BLaER1 (cell line): ENCODE measurements around the gene ADAP1.
A peak's percentile ranks its signal among the peaks of the same experiment; 100 is the strongest.
"Not testable (repeated sequence)": the region's sequence is repeated elsewhere in the genome, so short reads cannot be mapped to it uniquely, and the experiment has no call there.

ENCODE experiments used
- H3K27ac ChIP-seq: shearing (Covaris generic); formaldehyde crosslinking; 2 replicates; pipeline ENCODE4 v1.8.1; 2022
- H3K27me3 ChIP-seq: shearing (Covaris generic); formaldehyde crosslinking; 2 replicates; pipeline ENCODE4 v1.8.1; 2022
- H3K36me3 ChIP-seq: shearing (Covaris generic); formaldehyde crosslinking; 2 replicates; pipeline ENCODE4 v1.8.1; 2022
- H3K4me1 ChIP-seq: shearing (Covaris generic); formaldehyde crosslinking; 2 replicates; pipeline ENCODE4 v1.8.1; 2022
- H3K4me2 ChIP-seq: shearing (Covaris generic); formaldehyde crosslinking; 2 replicates; pipeline ENCODE4 v1.8.1; 2022
- H3K4me3 ChIP-seq: shearing (Covaris generic); formaldehyde crosslinking; 2 replicates; pipeline ENCODE4 v1.8.1; 2022
- H3K9ac ChIP-seq: shearing (Covaris generic); formaldehyde crosslinking; 2 replicates; pipeline ENCODE4 v1.8.1; 2022
- H3K9me3 ChIP-seq: shearing (Covaris generic); formaldehyde crosslinking; 2 replicates; pipeline ENCODE4 v1.8.1; 2022
- H4K20me1 ChIP-seq: shearing (Covaris generic); formaldehyde crosslinking; 2 replicates; pipeline ENCODE4 v1.8.1; 2022
- Cebpa-rat ChIP-seq: shearing (Covaris generic); IDR thresholded peaks from 2 replicates; pipeline ENCODE4 v1.8.1; 2022

Gene ADAP1

GRCh38 chr7:932651-932975 lies 21.9 kb downstream of the ADAP1 start:
- Histone ChIP-seq H3K27ac (no peak overlapping the region), H4K20me1 (peaks cover 21% of the 10 kb centered on the region; the same call in 1 of the 2 replicates), H3K36me3 (peaks cover 18% of the 10 kb centered on the region; the same call in 1 of the 2 replicates), H3K27me3 (no peaks in the 10 kb centered on the region), H3K4me3 (no peak overlapping the region), H3K9ac (no peak overlapping the region), H3K4me1 (peaks cover 88% of the 10 kb centered on the region), H3K9me3 (no peaks in the 10 kb centered on the region), H3K4me2 (peak overlapping the region; percentile 63)
- no peak for TF ChIP-seq Cebpa-rat

DNA sequence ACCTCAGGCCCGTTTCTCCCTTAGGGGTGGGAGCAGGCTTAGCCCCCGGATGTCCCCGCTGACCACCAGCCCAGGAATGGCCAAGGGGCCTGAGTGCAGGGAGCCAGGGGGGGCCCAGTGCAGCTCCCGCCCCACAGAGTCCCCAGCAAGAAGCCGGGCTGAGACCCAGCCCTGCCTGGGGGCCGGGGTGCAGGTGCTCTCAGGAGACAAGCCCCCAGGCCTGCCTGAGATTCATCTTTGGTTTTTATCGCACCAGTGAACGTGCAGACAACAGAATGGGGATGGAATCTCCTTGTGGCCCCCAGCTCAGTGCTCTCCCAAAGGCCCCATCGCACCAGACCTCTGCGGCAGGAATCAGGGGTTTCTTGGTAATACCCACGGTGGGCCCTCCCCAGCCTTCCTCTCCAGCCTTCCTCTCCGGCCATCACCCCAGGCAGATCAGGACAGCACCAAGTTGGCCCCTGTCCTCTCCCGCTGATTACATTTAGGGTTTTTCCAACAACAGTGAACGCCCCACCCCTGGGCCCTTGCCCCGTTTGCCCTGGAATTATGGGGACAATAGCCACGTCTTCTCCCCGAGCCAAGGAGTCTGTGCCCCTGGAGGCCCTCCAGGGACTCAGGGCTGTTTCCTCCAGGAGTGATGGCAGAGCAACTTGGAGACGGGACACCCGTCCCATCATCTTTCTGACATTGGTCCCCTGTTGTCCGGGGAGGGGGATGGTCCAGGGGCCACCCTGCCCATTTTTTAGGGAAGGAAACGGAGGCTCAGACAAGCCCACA lies 22.4 kb downstream of the ADAP1 start:
- Histone ChIP-seq H4K20me1 (peaks cover 20% of the 10 kb centered on the region; the same call in 1 of the 2 replicates), H3K9me3 (no peaks in the 10 kb centered on the region), H3K27me3 (no peaks in the 10 kb centered on the region), H3K4me1 (peaks cover 88% of the 10 kb centered on the region), H3K4me2 (peak overlapping the region; percentile 63), H3K4me3 (no peak overlapping the region), H3K9ac (no peak overlapping the region), H3K36me3 (peaks cover 18% of the 10 kb centered on the region; the same call in 1 of the 2 replicates), H3K27ac (peak overlapping the region; percentile 56; the same call in 1 of the 2 replicates)
- no peak for TF ChIP-seq Cebpa-rat

GRCh38 chr7:930975-931758 lies 23.3 kb downstream of the ADAP1 start:
- H3K9ac ChIP-seq, result no peak overlapping the region
- H3K27ac ChIP-seq, result peak overlapping the region; percentile 59; the same call in 1 of the 2 replicates

DNA sequence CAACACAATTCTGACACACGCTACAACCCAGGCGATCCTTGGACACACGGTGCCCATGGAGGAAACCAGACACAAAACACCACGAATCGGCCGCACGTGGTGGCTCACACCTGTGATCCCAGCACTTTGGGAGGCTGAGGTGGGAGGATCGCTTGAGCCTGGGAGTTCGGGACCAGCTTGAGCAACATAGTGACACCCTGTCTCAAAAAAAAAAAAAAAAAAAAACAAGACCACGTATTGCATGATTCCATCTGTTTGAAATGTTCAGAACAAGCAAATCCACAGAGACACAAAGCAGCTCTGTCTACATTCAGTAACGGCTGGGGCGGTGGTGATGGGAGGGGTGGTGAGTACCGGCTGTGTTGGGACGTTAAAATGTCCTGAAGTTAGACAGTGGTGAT lies 25.2 kb downstream of the ADAP1 start:
- H3K27me3 ChIP-seq, result no peaks in the 10 kb centered on the region
- peaks cover 88% of the 10 kb centered on the region for H3K4me1 ChIP-seq
- no peak overlapping the region for H3K9ac ChIP-seq
- H3K4me3 ChIP-seq, result no peak overlapping the region
- peak overlapping the region; percentile 39 for H3K4me2 ChIP-seq
- peaks cover 6% of the 10 kb centered on the region; the same call in 1 of the 2 replicates for H3K36me3 ChIP-seq
- TF ChIP-seq Cebpa-rat, result no peak
- H4K20me1 ChIP-seq, result no peaks in the 10 kb centered on the region
- no peaks in the 10 kb centered on the region for H3K9me3 ChIP-seq
- H3K27ac ChIP-seq, result no peak overlapping the region

More at GRCh38 chr7:930975-931758, 23.3 kb downstream of the ADAP1 start:
- peaks cover 88% of the 10 kb centered on the region for H3K4me1 ChIP-seq
- TF ChIP-seq Cebpa-rat, result 0 out of 2 replicates have a peak, but pooled peaks have one; percentile 15
- peaks cover 18% of the 10 kb centered on the region; the same call in 1 of the 2 replicates for H3K36me3 ChIP-seq
- peak overlapping the region; percentile 63 for H3K4me2 ChIP-seq
- H3K4me3 ChIP-seq, result no peak overlapping the region
- no peaks in the 10 kb centered on the region for H3K27me3 ChIP-seq
- 0 out of 2 replicates have a peak, but pooled peaks cover 13% of the 10 kb centered on the region for H4K20me1 ChIP-seq
- H3K9me3 ChIP-seq, result no peaks in the 10 kb centered on the region

GRCh38 chr7:927031-927671 lies 27.3 kb downstream of the ADAP1 start:
- peak overlapping the region; percentile 82 for H3K27ac ChIP-seq

DNA sequence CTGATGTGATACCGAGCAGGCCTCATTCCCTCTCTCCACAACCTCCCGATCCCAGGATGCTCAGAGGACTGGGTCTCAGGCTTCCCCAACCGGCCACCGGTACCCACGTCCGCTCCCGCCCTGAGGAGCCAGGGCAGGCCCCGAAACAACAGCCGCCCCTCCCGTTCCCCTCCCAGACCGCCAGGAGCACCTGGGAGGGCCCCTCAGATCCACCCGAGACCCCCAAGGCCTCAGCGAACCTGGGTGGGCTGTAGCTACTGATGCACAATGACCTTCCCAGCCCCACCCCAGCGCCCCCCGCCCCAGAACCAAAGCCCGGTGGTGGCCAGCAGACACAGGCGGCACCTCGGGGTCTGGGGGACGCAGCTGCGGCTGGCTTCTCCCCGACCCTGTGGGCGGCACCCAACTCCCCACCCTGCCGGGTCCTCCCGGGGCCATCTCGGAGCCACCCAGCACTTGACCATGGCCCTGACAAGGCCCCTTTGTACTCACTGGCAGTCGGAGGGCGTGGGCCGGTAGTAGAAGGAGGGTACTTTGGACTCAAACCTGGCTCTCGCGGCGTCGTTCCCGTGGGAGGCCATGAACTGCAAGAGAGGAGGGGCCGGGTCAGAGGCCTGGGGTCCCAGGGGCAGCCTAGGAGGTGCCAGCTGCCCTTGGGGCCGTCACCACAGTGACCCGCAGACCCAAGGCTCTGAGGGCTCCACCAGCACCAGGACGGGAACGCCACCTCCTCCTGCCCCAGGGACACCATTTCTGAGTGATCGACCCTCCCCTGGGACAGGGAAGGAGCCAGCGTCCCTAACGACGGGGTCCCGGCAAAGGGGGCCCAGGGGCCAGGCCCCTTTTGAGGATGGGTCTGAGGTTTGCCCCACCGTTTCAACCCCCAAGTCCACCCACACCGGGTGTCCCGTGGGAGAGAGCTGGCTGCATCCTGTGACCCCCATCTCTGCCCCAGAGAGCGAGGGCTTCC lies 28.1 kb downstream of the ADAP1 start:
- H3K27ac ChIP-seq, result peak overlapping the region; percentile 82
- TF ChIP-seq Cebpa-rat, result no peak
- peak overlapping the region; percentile 22; the same call in 1 of the 2 replicates for H3K4me3 ChIP-seq
- H3K4me2 ChIP-seq, result peak overlapping the region; percentile 100
- H3K9ac ChIP-seq, result peak overlapping the region; percentile 74; the same call in 1 of the 2 replicates
- peaks cover 94% of the 10 kb centered on the region for H3K4me1 ChIP-seq
- no peaks in the 10 kb centered on the region for H3K36me3 ChIP-seq
- no peaks in the 10 kb centered on the region for H4K20me1 ChIP-seq
- no peaks in the 10 kb centered on the region for H3K9me3 ChIP-seq
- H3K27me3 ChIP-seq, result no peaks in the 10 kb centered on the region

More at GRCh38 chr7:927031-927671, 27.3 kb downstream of the ADAP1 start:
- Histone ChIP-seq H3K4me3 (peak overlapping the region; percentile 22; the same call in 1 of the 2 replicates), H3K27me3 (no peaks in the 10 kb centered on the region), H4K20me1 (no peaks in the 10 kb centered on the region), H3K4me1 (peaks cover 94% of the 10 kb centered on the region), H3K9ac (peak overlapping the region; percentile 33; the same call in 1 of the 2 replicates), H3K9me3 (no peaks in the 10 kb centered on the region), H3K36me3 (peaks cover under 1% of the 10 kb centered on the region; the same call in 1 of the 2 replicates), H3K4me2 (peak overlapping the region; percentile 100)
- no peak for TF ChIP-seq Cebpa-rat

GRCh38 chr7:925601-926000 lies 28.9 kb downstream of the ADAP1 start:
- H3K27me3 ChIP-seq, result no peaks in the 10 kb centered on the region
- H3K9me3 ChIP-seq, result no peaks in the 10 kb centered on the region
- H3K4me1 ChIP-seq, result peaks cover 95% of the 10 kb centered on the region
- no peak for TF ChIP-seq Cebpa-rat
- H3K4me2 ChIP-seq, result peak overlapping the region; percentile 100
- no peak overlapping the region for H3K4me3 ChIP-seq
- no peaks in the 10 kb centered on the region for H4K20me1 ChIP-seq
- H3K36me3 ChIP-seq, result no peaks in the 10 kb centered on the region
- peak overlapping the region; percentile 74; the same call in 1 of the 2 replicates for H3K9ac ChIP-seq
- peak overlapping the region; percentile 82 for H3K27ac ChIP-seq

GRCh38 chr7:924541-925231 lies 29.8 kb downstream of the ADAP1 start:
- Histone ChIP-seq H4K20me1 (no peaks in the 10 kb centered on the region), H3K36me3 (no peaks in the 10 kb centered on the region), H3K27me3 (no peaks in the 10 kb centered on the region), H3K27ac (peak overlapping the region; percentile 82), H3K4me3 (peak overlapping the region; percentile 34), H3K4me2 (peak overlapping the region; percentile 100), H3K9ac (peak overlapping the region; percentile 74), H3K4me1 (peaks cover 89% of the 10 kb centered on the region), H3K9me3 (no peaks in the 10 kb centered on the region)
- no peak for TF ChIP-seq Cebpa-rat

- H4K20me1 ChIP-seq, H3K9me3 ChIP-seq, H3K36me3 ChIP-seq, H3K27me3 ChIP-seq: not testable (repeated sequence)
- H3K4me3 ChIP-seq, result peak overlapping the region; percentile 64; the same call in 1 of the 2 replicates
- peaks cover 86% of the 10 kb centered on the region for H3K4me1 ChIP-seq
- peak overlapping the region; percentile 81; the same call in 1 of the 2 replicates for H3K9ac ChIP-seq
- H3K27ac ChIP-seq, result peak overlapping the region; percentile 94
- peak overlapping the region; percentile 100 for H3K4me2 ChIP-seq
These were observed 30.4 kb downstream of the ADAP1 start for GRCh38 chr7:924042-924441.
